Umbilical cord (tissue), 2 donors: ENCODE data around the gene STRA8. TPM values are rescaled to one million over a fixed set of nuclear protein-coding genes. Genes with fewer than 3 reads are reported as not detected.

Source experiments
- DNase-seq: peaks from one replicate; pipeline ENCODE4 v3.0.0-alpha.2; 2015; ENCODE audit warnings: low spot score
- total RNA-seq: library from RNA; depleted of rRNA; stranded (reverse); fragments of >200 nt; gene quantifications from one replicate; pipeline ENCODE4 v1.2.3, GENCODE V29; 2014; ENCODE audit warnings: low replicate concordance; ENCODE audit not compliant: insufficient read depth

Gene STRA8
- not detected for total RNA-seq

GRCh38 chr7:135233570-135233969, at the start of gene STRA8:
STRA8 (plus strand) TSS chr7:135233838; CDS start chr7:135240525, 6,687 bp downstream.
- no peak for DNase-seq

DNA sequence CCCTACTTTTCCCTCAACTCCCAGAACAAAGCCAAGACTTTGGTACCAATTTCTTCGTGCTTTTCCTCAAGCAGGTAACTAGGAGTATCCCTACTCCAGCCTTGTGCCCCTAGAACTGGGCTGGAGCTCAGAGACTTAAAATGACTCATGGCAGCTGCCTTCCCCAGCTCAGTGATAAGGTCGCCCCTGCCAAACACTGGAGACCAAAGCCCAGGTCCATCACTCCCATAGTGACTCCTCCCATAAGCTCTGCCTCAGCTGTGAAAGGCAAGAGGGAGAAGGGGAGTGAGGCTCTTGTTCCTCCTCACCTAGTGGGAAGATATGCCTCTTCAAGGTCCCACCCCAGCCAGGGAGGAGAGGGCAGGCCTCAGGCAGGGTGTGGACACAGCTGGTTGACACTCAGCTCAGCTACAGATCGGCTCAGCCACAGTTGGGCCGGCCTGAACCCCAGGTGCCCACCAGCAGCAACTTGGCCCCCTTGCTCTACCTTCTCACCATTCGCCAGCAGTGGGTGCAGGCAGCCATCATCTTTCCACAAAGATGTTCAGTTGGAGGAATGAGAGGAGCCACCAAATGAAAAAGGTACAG, 49.3 kb upstream of the STRA8 start:
- DNase-seq, result no peak

- DNase-seq, result no peak
These were observed 48.0 kb upstream of the STRA8 start for GRCh38 chr7:135185471-135186260.

DNA sequence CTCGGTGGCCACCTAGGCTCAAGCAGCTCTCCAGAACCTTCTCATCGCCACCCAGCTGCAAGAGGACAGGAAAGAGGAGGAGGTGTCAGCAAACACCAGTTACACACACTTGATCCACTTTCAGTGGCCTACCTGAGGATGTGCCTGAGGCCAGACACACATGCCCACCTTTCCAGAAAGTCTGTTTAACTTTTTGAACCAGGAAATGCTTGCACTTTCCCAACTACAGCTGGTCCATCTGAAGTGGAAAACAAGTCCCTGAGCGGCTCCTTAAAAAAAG, 47.4 kb upstream of the STRA8 start:
- DNase-seq, result no peak

DNA sequence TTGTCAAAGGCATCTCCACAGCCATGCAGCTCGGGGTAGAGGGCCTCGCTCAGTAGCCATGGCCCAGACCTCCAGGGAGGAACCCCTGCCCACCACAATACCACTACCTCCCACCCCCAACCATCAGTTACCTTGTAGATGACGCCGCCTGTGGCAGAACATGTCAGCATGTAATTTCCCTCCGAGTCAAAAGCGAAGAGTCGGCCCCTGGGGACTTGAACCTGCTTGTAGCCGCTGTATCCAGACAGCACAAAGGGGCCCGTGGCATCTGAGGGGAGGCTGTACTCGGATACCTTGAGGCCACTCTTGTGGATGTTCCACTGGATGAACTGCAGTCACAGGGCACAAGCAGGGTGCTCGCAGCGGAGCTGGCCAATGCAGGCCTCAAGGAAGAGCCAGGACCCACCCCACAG, 46.8 kb upstream of the STRA8 start:
- no peak for DNase-seq

DNA sequence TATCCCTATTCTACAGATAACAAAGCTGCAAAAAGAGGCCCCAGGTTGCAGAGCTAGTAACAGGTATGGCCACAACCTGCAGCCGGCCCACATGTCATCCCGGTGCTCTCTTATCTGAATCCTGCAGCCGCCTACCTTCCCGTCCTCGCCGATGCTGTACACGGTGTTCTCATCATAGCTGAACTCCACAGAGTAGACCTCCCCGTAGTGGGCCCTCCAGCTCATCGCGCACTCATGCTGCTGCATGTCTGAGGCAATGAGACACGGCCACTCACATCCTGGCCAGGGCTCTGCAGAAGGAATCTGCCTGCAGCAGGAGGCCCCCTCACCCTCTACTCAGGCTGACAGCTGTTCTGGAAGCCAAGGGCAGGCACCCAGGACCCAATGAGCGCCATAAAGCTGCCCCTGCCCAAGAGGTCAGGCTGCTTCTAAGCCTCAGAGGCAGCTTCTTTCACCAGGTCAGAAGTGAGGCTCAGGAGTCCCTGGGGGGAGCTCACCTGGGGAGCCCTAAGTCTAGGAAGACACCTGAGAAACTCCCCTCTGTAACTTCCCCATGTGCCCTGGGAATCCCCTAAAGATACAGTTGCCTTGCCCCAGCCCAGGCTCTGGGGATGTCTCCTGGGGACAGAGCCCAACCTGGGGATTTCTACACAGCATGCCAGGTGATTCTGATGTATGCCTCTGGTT, 45.2 kb upstream of the STRA8 start:
- no peak for DNase-seq

DNA sequence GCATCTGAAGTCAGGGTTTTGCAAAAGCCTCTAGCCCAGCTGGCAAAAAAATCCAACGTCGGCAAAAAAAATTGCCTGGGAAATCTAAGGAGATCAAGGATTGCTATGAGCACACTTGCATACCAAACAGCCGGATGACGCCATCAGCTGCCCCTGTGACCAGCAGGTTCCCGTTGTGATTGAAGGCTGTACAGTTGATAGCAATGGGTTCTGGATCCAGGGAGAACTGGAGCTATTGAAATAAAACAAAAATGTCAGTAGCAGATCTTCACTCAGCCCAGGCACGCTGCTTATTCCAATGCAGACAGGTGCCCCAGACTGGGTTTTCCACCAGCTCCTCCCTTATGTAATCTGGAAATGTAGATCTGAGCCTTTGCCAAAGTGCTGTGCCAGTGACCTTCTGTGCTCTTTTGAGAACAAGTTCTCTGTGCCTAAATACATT, 44.4 kb upstream of the STRA8 start:
- DNase-seq, result no peak

DNA sequence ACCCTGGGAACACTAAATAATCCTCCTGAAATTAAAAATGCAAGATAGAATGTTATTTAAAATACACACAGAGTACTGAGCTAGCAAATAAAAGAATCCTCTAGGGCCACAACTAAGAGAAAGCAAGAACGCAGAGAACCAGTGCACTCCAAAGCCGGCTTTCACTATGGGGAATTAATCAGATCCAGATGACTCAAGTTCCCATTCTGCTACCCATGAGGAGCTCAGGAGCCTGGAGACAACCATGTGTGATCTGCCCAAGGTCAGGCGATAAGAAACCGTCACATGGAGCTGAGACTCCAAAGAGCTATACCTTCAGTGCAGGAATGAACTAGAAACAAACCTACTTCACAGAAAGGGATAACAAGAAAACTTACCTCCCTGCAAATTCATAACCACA, 43.7 kb upstream of the STRA8 start:
- DNase-seq, result no peak

DNA sequence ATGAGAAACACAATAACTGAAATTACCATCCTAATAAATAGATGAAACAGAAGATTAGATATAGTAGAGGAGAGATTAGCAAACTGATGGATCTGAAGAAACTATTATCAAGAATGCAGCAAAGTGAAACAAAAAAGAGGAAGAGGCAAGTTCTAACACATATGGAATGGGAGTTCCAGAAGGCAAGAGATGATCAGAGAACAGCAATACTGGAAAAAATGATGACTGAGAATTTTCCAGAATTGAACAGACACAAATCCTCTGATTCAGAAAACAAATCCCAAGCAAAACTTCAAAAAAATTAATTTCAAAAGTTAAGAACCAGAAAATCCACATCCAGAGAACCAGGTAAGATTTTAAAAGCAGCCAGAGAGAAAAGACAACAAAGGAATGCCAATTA, 42.9 kb upstream of the STRA8 start:
- no peak for DNase-seq

DNA sequence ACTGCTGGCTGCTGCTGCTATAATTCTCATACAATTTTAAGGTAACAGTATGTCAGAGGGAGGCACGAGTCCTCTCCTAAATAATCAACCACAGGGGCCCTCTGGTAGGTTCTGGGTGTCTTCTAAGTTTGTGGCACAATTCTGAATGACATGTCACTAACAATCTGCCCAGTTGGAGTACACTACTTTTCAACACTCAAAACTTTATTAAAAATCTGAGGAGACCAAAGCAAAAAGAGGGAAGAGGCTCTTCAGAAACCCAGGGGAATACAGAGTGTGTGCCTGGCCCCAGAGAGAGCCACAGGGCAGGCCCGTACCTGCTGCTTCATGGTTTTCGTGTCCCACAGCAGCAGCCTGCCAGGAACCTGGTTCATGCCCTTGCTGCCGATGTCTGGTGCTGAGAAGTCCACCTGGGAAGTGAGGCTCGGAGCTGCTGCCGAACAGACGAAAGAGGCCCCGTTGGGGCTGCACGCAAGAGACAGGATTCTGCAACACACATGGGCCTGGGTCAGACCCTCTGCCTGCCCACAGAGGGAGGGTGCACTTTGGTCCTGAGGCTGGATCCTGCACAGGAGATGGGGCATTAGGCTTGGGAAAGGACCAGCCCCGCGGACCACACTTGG, 40.6 kb upstream of the STRA8 start:
- DNase-seq, result peak; percentile 24

DNA sequence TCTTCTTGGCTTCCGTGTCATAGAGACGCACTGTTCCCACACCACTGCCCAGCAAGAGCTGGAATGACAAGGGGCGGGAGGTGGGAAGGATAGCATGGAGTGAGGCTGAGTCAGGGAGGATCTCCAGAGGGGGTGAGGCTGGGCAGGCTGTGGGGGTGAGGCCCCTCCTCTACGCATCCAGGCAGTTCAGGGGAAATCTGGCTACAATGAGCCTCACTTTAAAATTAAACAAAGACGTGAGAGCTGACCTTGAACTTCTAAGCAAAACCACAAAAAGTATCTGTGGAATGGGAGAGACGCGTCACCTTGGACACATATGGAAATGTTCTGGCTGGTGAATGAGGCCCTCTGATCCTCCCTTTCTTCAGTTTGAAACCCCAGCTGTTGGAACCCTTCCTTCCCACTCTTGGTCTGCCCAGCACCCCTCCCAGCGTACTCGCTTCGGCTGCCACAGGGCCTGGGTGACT, 40.0 kb upstream of the STRA8 start:
- DNase-seq, result no peak

GRCh38 chr7:135194494-135195095, 39.0 kb upstream of the STRA8 start:
- no peak for DNase-seq

DNA sequence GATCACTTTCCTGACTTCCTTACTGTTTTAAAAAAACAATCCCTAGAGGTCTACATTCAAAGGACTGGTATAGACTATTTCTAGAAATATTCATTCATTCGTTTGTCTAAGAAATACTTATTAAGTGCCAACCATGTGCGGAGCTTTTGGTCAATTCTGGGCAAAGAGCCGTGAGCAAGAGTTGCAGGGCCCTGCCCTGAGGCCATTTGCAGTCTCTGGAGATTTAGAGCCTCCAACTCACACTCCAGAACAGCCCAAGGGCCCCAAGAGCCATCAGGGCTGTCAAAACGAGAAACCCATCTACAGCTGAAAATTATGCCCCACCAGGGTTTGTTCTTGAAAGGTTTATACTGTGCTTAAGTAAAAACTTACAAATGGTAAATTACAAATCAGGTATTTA, 38.5 kb upstream of the STRA8 start:
- no peak for DNase-seq

- no peak for DNase-seq
These were observed 37.5 kb upstream of the STRA8 start for GRCh38 chr7:135195968-135196629.

DNA sequence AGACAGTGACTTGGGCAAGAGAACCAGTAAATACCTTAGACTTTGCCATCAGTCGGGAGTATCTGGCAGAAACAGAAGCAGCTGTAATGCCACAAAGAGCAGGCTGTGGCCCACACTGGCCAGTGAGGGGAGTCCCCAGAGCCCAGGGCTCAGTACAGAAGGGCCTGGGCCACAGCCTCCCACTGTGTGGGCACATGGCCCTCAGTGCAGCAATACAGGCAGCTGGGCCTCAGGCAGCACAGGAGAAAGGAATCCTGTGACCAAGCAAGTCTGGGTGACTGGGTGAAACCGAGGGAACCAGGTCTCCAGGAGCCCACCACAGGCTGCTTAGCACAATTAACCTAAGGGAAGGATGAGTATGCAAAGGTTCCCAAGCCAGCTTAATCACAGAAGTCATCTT, 36.3 kb upstream of the STRA8 start:
- no peak for DNase-seq

- no peak for DNase-seq
These were observed 35.6 kb upstream of the STRA8 start for GRCh38 chr7:135197906-135198655.

DNA sequence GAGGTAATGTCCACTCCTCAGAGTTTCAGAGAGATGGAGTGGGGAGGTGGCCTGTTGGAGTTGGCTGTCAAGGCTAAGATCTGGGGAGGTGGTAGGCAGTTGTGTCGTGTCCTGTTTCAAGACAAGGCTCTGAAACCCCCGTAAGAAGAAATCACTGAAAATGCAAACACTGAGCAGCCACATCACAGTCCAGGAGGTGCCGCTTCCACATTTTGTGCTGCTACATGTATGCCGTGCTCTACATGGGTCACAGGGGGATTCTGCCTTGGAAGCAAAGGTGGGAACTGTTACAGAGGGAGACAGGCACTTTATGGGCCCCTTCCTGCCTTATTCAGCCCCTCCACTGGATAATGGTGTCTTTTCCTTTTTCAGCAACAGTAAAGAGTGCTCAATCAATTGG, 34.2 kb upstream of the STRA8 start:
- no peak for DNase-seq

- no peak for DNase-seq
These were observed 32.8 kb upstream of the STRA8 start for GRCh38 chr7:135200821-135201331.

DNA sequence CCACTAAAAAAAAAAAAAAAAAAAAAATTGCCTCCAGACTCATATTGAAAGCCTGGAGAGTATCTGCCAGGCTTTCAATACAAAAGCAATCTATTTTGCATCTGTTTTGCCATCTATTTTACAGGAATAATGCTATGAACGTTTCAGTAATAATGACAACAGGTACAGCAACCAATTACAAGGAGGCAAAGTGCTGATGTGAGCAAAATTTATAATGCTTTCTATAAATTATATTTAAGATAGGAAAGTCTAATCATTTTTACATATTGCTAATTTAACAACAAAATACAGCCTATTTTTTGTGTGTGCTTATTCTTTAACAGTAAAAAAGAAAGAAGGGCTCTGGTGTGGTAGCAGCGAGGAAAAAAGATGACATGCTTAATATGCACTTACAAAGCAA, 32.3 kb upstream of the STRA8 start:
- DNase-seq, result no peak

GRCh38 chr7:135204341-135204749, 29.3 kb upstream of the STRA8 start:
- DNase-seq, result no peak
